LNCaP clone FGC (cell line): ENCODE measurements around the gene SETD6.
"Not testable (repeated sequence)": the region's sequence is repeated elsewhere in the genome, so short reads cannot be mapped to it uniquely, and the experiment has no call there.

Source experiments
- DNase-seq: peaks from one replicate; pipeline ENCODE4 v3.0.0-alpha.2; 2011; ENCODE audit warnings: low read depth
- H3K4me3 ChIP-seq: 2 replicates; pipeline ENCODE4 v1.5.1; 2011; ENCODE audit warnings: mild to moderate bottlenecking, low read depth, low read length, control low read depth
- CTCF ChIP-seq: IDR thresholded peaks from 2 replicates; pipeline ENCODE4 v1.5.1; 2012; ENCODE audit warnings: mild to moderate bottlenecking; ENCODE audit not compliant: control insufficient read depth, insufficient read depth; ENCODE audit errors: extremely low read depth

The SETD6 gene

GRCh38 chr16:58485184-58485887 lies 30.0 kb upstream of the SETD6 start:
- no peak for TF ChIP-seq CTCF
- DNase-seq, result no peak
- H3K4me3 ChIP-seq, result no peak overlapping the region

GRCh38 chr16:58487566-58488351 lies 27.6 kb upstream of the SETD6 start:
- peak; percentile 98 for TF ChIP-seq CTCF
- H3K4me3 ChIP-seq, result no peak overlapping the region
- peak; percentile 30 for DNase-seq

GRCh38 chr16:58488531-58488930 lies 26.8 kb upstream of the SETD6 start:
- no peak for DNase-seq
- no peak overlapping the region for H3K4me3 ChIP-seq
- TF ChIP-seq CTCF, result no peak

GRCh38 chr16:58490065-58490464 lies 25.3 kb upstream of the SETD6 start:
- DNase-seq, result no peak
- no peak overlapping the region for H3K4me3 ChIP-seq
- TF ChIP-seq CTCF, result no peak

- DNase-seq, H3K4me3 ChIP-seq: not testable (repeated sequence)
These were observed 24.8 kb upstream of the SETD6 start for GRCh38 chr16:58490539-58490938.

GRCh38 chr16:58492066-58492465 lies 23.3 kb upstream of the SETD6 start:
- DNase-seq, result no peak
- H3K4me3 ChIP-seq, result no peak overlapping the region
- TF ChIP-seq CTCF, result no peak

GRCh38 chr16:58492735-58493134 lies 22.6 kb upstream of the SETD6 start:
- DNase-seq, result no peak

More at GRCh38 chr16:58492735-58493134, 22.6 kb upstream of the SETD6 start:
- no peak for TF ChIP-seq CTCF
- no peak overlapping the region for H3K4me3 ChIP-seq
